Fibroblast of skin of abdomen (primary cell): ENCODE data around the gene DHX35.
A peak's percentile ranks its signal among the peaks of the same experiment; 100 is the strongest.

Source experiments
- DNase-seq: peaks from one replicate; pipeline ENCODE4 v3.0.0-alpha.2; 2013

Gene DHX35

DNA sequence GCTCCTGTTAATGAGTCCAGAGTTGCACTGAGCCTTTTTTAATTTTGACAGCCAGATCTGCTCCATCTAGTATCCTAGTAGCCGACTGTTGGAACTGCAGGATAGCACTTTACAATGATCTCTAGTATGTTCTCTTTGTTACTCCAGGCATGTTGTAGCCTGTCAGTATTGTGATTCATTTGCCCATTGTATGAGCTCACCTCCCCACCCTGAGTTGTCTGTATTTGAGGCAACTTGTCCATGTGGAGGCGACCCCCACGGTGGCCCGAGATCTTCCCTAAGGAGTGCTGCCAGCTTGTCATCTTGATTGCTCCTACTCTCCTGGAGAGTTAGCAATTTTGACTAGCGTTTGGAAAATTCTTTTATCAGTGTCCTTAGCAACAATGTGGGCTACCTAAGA, 67.2 kb downstream of the DHX35 start:
- no peak for DNase-seq

DNA sequence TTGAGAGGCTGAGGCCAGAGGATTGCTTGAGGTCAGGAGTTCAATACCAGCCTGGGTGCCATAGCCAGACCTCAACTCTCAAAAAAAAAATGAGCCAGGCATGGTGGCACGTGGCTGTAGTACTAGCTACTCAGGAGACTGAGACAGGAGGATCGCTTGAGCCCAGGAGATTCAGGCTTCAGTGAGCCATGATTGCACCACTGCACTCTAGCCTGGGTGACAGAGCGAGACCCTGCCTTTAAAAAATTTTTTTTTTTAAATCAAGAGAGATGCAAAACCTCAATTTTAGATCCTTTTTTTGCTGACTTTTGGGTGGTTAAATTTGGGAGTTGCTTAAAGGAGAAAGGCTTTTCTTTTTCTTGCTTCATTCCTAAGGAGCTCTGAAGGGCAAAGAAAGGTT, 70.9 kb downstream of the DHX35 start:
- no peak for DNase-seq

DNA sequence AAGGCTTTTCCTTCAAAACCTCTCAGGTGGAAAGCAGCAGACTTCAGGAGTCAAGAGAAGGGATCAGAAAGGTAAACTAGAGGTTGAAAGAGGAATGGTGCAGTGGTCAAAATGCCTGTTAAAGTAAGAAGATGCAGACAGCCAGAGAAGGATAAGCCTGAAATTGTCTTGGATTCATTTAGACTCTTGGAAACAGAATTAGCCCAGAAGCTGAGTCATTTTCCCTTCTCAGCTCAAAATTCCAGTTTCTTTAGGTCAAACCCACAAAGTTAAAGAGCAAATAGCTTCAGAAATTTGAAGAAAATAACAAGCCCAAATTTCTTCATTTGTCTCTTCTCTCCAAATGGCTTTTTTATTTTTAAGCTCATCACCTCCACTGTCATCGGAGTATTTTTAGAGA, 73.9 kb downstream of the DHX35 start:
- DNase-seq, result peak; percentile 26

DNA sequence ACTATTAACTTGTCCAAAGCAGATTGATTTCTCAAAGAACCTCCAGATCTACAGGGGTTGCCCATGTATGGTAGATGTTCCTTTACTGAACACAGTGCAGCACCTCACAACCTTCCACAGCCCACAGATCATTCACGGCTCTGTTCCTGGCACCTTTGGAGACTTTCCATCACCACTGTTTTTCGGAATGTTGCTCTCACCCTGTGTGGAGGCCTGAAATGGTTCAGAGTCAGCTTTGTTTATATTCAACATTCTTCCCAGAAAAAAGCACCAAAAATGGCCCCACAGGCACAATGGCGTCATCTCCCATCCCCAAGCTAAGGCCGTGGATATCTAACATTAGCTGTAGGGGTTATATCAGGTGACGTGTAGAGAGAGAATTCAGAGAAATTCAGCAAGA, 74.7 kb downstream of the DHX35 start:
- DNase-seq, result no peak

DNA sequence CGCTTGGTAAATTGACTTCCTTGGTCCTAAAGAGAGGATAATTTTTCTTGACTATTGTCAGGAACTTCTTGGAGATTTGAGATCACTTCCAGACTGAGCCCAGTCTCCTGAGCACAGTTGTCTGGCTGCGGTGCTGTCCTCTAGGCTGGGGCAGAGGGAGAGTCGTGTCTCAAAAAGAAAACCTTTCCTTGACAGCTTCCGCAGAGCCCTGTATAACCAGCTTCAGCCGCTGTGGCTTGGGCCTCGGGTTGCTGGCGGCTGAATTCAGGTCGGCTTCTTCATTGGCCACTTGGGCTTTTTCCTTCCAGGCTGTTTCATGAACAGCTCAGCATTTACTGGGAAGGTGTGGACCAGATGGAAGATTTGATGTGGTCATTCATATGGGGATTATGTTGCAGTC, 75.9 kb downstream of the DHX35 start:
- no peak for DNase-seq

DNA sequence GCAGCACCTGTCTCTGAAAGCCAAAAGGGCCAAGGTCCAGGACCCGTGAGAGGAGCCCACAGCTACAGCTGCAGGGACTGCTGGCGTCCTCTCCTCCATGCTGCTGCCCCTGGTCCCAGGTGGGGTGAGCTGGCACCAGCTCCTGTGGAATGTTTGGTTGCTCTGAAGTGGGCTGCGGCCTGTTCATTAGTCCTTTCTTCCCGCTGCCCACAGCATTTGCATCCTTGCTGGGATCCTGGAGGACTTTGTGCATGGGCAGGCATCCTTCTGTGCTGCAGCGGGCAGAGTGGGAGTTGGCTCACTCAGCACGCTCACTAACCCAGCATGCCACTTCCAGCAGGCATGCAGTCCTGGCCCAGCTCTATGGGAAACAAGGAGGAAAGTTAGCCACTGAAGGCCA, 76.4 kb downstream of the DHX35 start:
- no peak for DNase-seq

DNA sequence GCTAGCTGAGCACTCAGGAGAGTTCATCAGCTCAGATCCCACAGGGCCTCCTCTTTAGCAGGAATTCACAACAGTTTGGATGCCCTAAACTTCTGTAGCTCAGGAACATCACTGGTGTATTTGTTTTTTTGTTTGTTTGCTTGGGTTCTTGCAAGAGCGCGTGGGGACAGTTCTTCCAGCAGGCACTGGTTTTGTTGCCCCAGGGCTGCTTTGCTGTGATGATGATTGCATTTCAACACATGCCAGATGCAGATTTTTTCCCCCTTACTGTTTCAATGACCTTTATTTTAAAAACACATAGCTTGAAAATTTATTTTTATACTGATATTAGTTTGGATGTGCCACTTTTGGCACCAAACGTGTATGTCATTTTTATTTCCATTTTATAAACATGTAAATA, 77.1 kb downstream of the DHX35 start:
- no peak for DNase-seq

DNA sequence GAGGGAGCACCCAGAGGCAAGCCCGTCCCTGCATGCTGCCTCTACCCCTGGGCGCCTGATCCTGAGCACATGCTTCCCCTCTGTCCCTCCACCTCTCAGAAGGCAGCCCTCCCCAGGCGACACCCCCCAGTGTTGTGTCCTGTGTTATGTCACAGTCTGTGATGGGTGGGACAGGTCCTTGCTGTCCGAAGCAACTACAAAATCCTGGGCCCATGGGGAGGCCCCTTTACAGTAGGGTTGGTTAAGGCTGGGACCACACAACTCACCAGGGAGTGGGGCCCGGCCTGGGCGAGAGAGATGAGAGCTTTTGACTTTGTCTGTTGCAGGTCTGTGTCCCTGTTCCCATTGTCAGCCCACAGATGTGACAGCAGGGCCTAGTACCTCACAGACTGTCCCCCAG, 78.0 kb downstream of the DHX35 start:
- DNase-seq, result no peak

DNA sequence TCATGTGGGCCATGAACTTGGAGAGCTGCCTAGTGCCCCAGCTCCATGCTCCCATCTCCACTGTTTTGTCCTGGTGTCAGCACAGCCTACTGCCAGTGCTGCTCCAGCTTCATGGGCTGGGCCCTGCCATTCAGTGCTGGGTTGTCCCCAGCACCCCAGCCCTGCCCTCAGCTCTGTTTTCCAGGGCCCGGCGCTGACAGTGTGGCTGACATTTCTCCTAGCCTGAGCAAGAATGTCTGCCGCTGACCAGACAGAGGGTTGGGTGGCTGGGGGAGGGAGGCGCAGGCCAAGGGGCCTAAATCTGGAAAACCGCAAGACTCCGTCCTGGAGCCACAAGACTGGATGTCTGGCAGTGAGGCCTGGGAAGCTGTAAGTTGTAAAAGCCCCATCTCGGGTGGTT, 78.9 kb downstream of the DHX35 start:
- no peak for DNase-seq

DNA sequence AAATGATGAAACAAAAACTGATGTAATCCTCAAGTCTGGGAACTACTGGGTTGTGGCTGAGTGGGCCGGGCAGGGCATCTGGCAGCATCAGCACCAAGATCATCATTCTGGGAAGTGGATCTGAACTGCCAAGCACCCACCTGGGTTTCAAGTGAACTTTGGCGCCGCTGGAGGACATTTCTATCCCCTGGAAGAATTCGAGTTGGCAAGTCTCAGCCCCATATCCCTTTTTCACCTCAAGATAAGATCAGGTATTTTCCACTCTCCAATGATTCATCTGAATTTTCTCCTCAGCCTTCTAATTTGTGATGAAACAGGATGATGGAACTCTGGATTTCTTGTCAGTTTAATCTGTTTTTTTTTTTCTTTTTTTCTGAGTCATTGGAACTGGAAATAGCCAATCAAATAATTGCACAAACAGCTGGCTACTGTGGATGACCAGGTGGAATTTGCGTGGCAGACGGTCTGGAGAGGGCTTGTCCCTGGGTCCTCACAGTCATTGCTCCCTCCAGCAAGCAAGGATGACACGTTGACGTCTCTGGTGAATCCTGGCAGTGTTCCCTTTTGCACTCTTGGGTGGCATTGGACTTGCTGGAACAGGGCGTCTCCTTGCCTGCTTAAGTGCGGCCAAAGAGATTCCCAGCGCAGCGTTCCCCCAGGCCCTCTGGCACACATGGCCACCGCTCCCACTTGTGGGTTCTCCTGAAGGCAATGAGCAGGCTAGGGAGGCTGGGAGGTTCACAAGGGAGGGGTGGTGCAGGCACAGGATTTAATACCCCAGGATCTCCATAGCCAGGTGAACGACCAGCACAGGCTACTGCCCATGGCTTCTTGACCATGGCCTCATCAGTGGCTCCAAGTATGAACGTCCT, 80.4 kb downstream of the DHX35 start:
- DNase-seq, result peak; percentile 26

DNA sequence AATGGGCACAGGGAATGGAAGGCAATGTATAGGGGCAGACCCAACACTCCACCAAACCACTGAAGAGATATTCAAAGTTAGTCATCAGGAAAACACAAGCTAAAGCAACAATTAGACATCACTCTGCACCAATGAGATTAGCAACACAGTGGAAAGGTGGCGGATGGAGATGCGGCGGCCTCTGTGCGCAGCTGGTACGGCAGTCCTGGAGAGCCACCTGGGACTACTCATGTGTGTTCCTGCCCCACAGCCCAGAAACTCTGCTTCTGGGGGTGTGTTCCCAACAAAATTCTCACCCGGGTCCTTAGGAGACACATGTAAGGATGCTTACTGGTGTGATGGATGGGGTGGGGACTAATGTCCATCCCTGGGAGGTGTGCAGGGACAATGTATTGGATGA, 82.4 kb downstream of the DHX35 start:
- no peak for DNase-seq

DNA sequence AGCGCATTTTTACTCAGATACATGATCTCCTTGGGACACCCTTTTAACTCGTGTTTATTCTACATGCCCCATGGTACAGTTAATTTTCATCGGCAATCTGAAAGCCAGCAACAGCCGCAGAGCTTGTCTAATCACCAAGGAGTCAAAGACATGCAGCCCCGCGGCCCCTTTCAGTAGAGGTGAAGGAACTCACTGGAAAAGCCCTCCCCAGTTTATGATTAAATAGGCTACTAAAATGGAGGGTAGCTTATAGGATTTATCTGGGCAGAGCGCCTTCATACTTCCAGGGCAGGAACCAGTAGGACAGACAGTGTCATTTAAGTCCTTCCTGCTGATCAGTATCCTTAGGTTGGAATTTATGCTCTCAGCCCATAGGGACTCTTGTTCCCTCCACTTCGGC, 83.5 kb downstream of the DHX35 start:
- DNase-seq, result no peak

DNA sequence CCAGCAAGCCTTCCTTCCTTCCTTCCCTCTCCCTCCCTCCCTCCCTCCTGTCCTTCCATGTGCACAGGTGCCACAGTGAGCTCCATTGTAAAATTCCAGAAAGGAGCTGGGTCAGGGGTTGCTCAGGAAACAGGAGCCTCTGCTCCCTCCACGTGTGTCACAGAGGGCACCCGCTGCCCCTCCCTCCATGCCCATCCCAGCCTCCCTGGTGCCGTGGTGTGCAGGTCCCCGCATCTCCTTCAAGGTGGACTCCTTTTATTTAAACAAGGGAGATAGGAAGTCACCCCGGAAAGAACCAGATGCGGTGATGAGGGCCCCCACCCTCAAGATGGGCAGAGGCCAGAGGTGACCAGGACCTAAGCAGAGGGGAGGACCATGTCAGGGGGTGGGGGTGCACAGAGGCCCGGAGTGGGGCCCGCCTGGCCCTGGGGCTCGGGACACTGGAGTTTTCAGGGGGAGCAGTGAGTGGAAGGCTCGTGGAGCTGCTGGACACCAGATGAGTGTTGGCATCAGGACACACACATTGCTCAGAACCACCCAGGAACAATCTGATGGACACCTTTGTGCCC, 85.4 kb downstream of the DHX35 start:
- no peak for DNase-seq

DNA sequence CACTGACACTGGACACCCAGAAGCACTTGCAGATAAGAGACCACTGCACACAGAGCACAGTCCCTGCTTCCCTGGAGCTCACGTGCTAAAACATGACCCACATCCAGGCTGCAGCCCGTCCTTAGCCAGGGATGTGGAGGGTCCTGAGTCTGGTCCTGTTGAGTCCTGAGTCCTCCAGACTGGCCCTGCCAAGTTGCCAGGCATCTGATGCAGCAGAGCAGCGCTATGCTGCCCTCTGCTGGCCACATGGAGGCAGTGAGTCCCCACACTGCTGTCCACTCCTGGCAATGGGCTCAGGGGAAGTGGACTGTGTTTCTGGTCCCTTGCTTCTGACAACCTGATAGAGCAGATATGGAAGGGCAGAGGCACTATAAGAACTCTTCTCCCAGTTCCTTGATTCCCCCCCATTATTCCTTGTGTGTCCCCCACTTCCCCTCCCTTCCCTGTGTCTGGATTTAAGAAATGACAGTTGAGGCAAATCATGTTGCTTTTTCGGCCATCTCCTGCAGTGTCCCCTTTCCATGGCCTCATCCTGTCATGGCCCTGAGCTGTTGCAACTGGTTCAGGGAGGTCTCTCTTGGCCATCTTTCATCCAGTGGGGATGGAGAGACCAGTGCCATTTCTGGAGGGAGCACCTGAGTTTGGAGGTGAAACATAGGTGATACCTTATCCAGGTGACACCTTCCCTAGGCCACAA, 86.0 kb downstream of the DHX35 start:
- DNase-seq, result peak; percentile 68

DNA sequence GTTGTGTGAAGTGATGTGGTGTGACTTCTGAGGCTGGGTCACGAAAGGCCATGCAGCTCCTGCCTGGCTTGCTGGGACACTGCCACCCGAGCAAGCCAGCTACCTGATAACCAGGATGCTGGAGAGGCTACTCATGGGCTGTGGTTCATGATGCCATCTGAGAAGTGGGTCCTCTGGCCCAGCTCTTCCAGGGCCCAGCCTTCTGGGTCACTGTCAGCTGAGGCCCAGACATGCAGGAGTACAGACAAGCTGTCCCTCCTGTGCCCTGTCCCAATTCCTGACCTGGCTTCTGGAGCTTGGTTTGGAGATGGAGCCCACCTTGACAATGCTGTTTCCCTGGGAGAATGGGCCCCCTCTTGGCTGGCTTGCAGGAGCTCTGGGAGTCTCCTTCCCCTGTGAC, 87.0 kb downstream of the DHX35 start:
- no peak for DNase-seq

DNA sequence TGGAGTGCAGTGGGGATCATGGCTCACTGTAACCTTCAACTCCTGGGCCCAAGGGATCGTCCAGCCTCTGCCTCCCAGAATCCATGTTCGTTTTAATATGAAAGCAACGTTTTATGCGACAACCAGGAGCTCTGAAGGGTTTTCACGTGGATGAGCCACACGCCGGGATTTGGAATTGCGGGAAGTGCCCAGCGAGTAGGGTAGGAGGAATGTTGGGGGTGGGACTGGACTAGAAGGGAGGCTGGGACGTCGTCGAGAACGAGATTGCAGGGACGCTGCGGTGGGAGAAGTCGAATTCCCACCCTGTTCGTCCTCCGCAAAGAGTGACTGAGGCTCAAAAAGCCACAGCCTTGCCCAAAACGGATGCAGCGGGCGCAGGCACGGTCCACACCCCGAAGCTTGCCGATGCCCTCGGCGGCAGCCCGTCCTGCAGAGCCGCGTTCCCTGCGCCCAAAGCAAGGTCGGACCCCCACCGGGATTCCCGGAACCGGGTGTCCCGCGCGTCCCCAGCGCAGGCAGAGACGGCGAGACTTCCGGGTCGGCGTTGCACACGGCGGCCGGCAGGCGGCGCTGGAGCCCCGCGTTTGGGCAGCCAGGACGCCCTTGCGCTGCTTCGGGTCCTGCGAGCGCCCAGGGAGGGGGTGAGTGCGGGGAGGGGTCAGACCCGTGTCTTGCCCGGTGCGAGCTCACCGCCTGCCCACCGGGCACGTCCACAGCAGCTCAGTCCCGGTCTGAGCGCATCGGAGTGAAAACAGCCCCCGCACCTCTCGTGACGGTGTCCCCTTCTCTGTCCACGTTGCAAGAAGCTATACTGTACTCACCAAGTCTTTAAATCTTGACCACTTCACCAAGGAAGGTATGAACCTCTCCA, 87.8 kb downstream of the DHX35 start:
- DNase-seq, result peak; percentile 71

DNA sequence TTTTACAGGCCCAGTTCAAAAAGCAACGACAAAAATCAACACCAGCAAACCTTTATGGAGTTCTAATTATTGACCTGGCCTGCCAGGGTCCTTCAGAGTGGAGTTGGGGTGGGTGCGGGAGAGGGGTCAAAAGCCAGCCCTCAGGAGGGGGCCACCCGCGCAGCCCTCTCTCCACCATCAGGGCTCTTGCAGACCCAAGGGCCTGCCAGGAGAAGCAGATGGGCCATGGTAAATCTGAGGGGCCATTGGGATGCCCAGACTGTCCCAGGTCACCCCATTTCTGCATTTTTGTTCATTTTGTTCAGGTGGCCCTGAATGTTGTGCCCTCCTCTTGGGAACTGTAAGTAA, 88.4 kb downstream of the DHX35 start:
- no peak for DNase-seq

DNA sequence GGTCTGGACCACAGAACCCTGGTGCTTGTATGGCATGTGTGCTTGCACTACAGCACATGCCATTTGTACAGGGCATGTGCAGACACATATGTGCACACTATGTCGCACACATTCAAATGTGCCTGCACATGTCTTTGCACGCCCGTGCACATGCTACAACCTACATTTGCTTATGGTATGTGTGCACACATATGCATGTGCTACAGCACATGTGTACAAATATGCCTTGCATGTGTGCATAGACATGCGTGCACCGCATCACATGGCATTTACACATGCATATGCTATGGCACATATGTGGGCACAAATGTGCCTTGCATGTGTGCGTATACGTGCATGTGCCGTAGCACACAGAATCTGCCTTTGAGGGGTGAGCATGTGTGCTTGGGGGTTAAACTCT, 90.5 kb downstream of the DHX35 start:
- no peak for DNase-seq

DNA sequence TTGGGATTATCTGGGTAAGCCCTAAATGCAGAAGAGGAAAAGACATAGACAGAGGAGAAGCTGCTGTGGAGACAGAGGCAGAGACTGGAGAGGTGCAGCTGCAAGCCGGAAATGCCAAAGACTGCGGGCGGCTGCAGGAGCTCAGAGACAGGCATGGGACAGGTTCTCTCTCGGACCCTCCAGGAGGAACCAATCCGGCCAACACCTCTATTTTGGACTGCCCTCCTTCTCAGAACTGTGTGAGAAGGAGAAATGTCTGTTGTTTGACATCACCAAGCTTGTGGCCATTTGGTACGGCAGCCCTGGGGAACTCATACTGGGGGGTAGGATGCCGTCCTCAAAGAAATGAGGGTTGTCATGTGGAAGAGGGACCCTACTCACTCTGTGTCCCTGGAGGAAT, 95.0 kb downstream of the DHX35 start:
- no peak for DNase-seq

DNA sequence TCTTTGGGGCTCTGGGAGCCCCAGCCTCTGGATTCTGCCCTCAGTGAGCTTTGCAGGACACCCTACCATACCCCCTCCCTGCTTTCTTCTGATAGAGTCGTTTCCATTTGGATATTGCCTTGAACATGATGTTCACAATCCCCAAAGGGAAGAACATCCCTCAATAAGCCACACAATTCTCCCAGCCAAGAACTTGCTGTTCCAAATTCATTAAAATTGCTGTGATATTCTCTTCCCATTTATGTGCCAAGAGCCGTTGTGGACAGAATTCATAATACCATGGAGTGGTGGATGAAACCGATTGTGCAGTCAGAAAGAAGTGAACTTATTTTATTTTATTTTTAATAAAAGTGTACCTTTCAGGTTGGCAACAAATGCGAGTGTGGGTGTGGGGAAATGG, 95.8 kb downstream of the DHX35 start:
- no peak for DNase-seq

DNA sequence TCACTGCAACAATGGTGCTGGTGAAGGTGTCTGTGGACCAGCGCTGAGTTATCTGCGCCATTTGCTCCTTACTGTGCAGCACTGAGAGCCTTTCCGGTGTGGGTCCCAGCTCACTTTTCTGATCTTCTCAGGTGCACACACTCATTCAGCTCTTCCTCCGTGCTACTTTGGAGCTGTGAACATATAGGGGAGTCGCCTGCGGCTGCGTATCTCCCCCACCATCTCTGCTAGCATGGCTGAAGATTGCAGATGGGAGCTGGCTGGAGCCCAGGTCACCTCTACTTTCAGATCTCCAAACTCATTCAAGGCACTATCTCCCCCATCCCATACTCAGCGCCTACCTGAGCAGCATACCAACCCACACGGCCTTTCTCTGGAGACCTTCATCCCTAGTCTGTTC, 96.9 kb downstream of the DHX35 start:
- DNase-seq, result no peak

DNA sequence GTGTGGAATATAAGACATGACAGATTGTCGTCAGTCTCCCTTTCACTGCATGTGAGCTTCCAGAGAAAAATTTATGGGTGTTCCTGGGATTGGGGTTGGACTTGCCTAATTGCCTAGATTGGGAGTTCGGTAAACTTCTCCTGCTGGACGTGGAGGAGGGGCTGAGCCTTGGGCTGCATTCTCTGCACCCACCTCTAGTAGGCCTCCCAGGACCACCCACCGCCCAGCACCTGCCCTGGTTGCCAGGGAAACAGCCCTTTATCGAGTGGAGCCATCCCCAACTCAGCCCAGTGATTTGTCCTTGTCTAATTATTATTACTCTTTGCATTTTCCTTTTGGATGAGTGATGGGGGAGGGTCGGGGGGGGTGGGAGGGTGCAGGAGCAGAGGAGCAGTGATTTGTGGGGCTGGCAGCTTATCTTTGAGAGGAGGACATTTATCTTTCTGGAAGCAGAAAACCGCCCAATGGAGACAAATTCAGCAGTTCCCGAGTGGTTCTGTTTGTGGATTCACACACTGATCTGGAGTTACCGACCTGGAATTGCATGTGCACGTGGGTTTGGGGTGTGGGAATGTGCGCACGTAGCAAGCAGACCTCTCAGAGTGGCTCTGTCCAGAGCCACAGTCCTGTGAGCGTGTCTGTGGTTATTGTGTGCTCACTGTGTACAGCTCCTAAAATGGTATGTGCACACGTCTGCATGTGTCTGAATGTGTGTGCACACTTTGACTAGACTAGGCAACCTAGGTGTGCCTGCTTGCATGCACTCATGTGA, 104.5 kb downstream of the DHX35 start:
- DNase-seq, result no peak
